GM19372 (cell line): ENCODE data around the gene GCNT2.
"Not testable (repeated sequence)": the region's sequence is repeated elsewhere in the genome, so short reads cannot be mapped to it uniquely, and the experiment has no call there.

Source experiments
- ATAC-seq: cut with Tn5 transposase; IDR thresholded peaks from one replicate; pipeline ENCODE4 v1.9.1; 2021; ENCODE audit warnings: mild to moderate bottlenecking, low read depth, moderate library complexity; ENCODE audit not compliant: unreplicated experiment

The GCNT2 gene

DNA sequence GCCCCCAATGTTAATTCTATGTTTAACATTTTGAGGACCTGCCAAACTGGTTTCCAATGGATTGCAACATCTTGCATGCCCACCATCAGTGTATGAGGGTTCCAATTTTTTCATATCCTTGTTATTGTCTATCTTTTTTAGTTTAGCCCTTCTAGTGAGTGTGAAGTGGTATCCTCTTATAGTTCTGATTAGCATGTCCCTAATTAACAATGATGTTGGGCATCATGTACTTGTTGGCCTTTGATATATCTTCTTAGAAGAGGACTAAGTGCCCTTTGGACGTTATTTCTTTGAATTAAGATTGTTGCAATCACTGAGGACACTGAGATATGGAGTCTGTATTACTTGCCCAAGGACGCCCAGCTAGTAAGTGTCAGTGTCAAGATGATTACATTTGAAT, 22.3 kb downstream of the GCNT2 start:
- no peak for ATAC-seq

DNA sequence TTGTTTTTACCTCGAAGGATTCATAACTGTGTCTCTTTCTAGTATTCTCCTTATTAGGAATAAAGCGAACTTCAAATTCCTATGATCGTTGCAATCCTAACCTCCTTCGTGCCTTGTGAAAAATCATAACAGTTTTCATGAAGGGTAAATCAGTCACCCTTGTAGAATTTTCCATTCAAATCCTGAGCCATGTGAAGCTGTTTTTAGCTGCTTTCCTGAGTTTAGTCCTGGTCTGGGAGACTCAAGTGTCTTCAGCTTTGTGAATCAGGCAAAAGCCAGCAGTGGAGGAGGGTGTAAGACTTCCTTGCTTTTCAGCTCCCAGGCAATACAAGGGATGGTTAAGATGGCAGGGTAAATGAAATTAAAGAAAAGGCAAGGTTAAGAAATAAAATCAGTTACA, 24.3 kb downstream of the GCNT2 start:
- ATAC-seq = no peak

DNA sequence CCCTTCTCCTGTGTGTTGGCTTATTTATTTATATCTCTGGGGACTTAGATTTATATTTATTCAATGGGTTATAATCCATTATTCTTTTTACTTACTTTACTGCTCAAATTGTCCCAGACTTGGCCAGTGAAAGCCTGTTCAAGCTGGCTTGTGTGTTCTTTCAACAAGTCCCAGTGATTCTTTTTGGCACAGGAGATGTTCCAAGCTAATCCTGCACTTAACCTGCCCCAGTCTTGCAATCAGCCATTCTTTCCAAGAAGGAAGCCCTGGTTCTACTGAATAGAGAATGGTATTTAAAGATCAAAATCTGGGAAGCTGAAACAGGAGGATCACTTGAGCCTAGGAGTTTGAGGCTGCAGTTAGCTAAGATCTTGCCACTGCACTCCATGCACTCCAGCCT, 26.7 kb downstream of the GCNT2 start:
- no peak for ATAC-seq

DNA sequence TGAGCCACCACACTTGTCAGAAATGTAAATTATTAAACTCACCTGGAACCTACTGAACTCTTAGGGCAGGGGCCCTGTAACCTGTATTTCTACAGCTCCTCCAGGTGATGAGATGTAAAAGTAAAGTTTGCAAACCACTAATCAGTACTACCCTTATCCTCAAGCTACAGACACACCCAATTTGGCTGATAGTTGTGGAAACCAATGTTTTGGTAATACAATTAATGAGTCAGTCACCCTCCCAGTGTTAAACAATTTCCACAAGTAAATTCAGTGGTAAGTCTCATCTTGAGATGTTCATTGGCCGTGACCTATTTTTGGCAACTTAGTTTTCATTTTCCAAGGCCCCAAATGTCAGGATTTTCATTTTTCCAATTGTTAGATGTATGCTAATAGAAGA, 29.6 kb downstream of the GCNT2 start:
- ATAC-seq = no peak

DNA sequence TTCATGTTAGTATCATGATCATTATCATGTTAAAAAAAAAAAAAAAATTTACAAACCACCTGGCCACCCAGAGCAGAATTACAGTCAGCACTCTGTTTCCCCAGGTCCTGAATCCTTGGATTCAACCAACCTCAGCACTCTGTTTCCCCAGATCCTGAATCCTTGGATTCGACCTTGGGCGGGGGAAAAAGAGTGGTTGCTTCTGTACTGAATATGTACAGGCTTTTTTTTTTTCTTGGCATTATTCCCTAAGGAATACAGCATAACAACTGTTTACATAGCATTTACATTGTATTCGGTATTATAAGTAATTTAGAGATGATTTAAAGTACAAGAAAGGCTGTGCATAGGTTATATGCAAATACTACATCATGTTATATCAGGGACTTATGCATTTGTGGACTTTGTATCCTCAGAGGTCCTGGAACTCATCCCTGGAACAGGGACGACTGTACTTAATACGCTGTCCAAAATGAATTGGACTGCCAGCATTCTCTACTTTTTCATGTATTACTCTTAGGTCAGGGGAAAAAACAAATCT, 31.2 kb downstream of the GCNT2 start:
- ATAC-seq = no peak

DNA sequence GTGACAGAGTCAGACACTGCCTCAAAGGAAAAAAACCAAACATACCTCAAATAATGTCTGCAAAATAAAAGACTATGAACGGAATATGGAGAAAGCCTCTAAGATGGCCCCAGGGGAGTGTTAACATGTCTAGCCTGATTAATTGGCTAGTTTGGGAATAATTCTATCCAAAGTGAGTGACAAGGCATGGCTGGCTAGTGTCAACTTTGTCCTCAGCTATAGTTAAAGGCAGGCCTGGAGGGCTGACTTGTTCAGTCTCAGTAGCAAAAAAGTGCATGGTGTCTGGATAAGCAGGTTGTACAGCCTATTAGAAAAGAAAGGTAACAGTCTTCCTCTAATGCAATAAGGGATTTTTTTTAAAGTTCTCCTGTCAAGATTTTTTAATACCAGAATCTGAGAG, 32.7 kb downstream of the GCNT2 start:
- no peak for ATAC-seq

DNA sequence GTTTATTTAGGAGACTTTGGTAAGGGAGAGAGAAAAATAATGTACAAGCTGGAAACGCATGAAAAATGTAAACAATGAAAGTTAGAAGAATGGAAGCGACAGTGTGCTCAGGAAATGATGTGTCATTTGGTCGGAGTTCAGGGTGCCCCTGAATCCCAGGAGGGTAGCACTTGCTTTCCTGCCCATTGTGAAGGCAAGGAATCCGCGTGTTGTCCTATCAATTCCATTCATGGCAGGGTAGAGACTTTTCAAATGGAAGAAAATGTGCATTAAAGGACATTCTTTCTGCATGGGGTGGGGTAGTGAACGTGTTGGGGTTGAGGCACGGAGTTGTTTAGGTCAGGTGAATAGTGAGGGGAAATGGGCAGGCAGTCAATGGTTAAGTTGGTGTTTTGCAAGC, 33.7 kb downstream of the GCNT2 start:
- no peak for ATAC-seq

DNA sequence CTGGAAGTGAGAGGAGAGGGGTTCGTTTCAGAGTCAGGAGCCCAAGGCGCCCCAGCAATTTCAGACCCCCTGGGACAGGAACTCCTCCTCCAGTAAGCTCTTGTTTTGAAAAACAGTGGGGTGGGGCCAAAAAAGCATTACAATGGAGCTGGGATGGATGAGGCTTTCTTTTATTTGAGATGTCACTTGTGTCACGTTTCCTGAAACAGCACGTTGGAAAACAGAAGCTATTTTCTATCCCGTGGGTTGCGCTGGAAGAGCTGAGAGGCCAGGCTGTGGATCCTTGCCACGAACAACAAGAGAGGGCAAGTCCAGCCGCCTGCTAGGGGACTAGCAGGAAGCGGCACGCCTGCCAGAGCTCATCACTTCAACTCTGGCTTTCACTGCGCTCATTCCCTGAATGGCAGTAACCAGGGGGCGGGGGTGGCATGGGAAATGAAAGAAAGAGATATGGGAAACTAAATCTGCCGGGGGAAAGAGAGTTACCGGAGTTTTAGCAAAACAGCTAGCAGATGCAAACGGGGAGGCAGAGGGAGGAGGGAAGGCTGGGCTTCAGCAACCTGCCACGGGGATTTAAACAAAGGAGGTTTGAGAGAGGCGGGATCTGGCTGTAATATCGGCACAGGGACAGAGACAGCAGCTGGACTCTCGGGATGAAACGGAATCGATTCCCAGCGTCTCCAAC, 34.6 kb downstream of the GCNT2 start:
- ATAC-seq = no peak

DNA sequence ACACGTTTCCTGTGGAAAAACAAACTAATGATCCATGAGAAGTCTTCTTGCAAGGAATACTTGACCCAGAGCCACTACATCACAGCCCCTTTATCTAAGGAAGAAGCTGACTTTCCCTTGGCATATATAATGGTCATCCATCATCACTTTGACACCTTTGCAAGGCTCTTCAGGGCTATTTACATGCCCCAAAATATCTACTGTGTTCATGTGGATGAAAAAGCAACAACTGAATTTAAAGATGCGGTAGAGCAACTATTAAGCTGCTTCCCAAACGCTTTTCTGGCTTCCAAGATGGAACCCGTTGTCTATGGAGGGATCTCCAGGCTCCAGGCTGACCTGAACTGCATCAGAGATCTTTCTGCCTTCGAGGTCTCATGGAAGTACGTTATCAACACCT, 35.4 kb downstream of the GCNT2 start:
- ATAC-seq = no peak

DNA sequence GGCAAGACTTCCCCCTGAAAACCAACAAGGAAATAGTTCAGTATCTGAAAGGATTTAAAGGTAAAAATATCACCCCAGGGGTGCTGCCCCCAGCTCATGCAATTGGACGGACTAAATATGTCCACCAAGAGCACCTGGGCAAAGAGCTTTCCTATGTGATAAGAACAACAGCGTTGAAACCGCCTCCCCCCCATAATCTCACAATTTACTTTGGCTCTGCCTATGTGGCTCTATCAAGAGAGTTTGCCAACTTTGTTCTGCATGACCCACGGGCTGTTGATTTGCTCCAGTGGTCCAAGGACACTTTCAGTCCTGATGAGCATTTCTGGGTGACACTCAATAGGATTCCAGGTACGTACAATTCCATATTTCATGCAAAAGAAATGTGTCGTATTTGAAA, 35.8 kb downstream of the GCNT2 start:
- ATAC-seq = no peak

DNA sequence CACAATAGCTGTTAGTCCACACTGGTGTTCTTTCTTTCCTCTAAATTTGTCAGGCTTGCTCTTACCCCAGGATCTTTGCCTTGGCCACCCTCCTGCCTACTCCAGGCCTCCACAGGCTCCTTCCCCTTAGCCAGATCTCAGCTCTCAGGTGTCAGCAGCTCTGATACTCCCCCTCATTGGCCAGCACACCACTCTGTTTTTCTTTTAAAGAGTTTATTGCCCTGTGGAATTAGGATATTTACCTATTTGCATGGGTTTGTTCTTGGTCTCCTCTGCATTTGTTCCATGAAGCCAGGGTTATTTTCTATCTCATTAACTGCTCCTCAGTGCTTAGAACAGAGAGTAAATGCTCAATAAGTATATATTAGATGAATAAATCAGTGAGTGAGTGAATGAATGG, 36.8 kb downstream of the GCNT2 start:
- ATAC-seq = no peak

DNA sequence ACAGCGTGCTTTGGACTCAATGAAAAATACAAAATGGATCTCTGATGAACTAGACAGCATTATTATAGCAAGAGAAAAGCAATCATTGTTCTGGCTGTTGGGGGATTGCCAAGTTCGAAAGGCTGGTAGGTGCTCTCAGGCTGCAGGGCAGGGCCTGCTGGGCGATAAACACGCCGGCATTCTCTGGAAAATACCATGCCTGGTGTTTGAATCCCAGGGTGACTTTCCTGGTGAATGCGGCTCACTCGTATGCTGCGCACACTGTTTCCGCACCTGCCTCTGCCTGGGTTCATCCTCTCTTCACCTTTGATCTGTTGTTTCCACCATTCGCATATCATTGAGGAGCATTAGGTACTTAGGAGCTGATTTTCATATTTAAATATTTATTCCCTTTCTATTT, 37.4 kb downstream of the GCNT2 start:
- no peak for ATAC-seq

DNA sequence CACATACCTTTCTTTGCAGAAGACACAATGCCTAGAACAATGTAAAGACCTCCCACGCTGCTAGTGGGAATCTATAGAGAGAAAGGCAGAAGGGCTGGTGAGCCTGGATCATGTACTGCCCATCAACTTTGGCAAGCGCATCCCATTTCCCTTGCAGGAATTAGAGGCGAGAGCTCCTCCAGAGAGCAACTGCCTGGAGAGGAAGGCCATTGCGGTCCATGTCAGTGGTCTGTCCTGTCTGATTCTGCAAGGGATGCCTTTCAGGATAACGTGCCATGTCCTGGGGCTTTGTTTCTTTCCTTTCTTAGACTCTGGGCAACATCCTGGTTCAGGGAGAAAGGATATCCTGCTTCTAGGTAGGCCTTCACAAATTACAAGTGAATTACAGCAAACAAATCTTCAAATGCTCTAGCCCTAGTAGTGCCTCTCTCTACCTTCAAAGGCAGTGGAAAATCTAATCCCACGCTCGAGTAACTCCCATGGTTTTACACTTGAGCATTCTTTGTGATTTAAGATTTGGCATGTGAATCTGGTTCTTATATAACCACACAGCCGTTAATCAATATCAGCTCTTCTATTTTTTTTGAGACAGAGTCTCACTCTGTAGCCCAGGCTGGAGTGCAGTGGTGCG, 38.5 kb downstream of the GCNT2 start:
- no peak for ATAC-seq

DNA sequence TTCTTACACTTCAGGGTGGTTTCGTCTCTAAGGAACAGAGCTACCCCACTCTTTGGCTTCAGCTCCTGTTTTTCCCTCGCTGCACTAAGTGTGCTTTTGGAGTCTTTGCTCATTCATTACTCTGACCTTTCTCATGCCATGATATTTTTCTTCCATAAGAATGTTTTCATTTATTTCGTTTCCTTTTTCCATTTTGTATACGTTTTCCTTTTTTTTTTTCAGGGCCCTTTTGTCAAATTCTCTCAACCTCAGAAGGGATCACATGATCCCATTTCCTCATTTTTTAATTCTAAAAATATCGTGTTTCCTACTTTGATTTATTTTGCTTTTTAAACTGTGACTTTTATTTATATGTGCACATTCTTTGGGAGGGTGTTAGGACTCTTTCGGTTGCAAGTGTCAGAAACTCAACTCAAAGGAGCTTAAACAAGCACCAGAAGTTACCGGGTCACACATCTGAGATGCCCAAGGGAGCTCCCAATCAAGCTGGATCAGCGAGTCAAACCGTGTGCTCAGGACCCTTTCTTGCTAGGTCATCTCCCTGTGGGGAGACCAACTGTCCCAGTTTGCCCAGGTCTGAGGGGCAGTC, 40.6 kb downstream of the GCNT2 start:
- no peak for ATAC-seq

DNA sequence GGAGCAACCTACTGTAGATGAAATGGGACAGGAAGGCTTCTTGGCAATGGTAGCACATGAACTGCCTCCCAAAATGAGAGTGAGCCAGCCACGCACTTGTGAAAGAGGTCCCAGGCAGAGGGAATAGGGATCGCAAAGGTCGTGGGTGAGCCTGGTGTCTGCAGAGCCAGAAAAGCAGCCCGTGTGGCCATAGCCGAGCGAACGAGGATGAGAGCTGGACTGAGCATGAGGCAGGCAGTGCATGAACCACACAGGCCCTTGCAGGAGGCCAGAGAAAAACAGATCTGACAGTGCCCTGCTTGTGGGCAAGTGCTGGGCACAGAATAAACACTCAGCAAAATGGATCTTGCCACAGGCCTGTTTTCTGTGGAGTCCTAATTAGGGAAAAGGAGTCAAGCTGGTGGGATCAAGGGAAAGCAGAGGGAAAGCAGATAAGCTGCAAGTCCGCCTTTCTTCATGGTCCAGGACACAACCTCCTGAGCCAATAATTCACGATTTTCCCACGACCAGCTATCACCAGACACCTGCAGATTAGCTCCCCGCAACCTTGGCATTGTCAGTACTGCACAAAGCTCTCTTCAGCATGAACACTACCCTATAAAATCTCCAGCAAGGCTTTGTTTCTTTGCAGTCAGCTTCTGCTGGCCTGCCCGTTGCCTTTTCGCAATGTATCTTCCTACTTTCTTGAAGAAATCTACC, 44.0 kb downstream of the GCNT2 start:
- ATAC-seq = no peak

DNA sequence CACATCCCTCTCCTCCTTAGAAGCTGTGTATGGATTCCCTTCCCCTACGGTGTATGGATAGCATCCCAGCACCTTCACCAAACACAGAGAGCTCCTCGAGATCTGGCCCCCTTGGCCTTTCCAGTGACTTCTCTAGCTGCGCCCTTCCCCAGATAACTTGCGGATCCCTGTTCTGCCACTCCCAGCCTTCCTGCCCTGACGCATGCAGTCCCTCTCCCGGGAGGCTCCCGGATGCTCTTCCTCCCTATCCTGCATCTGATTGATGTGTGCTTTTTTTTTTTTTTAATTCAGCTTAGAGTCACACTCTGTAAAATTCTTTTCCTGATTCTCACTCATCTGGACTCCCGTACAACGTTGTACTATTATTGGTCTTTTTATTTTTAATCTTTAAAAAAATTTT, 44.8 kb downstream of the GCNT2 start:
- no peak for ATAC-seq

DNA sequence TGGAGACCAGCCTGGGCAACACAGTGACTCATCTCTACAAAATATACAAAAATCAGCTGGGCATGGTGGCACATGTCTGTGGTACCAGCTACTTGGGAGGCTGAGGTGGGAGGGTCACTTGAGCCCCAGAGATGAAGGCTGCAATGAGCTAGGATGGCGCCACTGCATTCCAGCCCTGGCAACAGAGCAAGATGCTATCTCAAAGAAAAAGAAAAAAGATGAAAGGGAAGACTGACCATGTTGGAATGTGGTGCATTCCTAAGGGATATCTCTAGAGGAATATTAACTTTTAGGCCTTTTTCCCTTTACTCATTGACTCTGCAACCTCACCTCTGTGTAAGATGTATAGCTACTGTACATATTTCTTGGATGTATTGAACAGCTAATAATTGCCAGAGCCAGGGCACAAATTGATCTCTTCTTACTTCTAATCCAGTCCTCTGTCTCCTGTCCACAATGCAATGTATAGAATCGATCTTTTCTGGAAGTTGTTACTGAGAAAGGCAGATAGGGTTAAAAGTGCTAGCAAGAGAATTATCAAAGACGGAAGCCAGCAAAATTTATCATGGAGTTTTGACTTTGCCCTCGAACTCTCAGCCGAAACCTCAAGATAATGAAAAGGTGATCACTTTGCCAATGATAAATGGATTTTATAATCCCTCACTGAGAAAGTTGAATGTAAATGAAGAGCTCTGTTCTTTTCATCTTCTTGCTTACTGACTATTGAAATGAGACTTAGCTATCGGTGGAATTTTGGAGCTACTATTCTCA, 46.3 kb downstream of the GCNT2 start:
- no peak for ATAC-seq

DNA sequence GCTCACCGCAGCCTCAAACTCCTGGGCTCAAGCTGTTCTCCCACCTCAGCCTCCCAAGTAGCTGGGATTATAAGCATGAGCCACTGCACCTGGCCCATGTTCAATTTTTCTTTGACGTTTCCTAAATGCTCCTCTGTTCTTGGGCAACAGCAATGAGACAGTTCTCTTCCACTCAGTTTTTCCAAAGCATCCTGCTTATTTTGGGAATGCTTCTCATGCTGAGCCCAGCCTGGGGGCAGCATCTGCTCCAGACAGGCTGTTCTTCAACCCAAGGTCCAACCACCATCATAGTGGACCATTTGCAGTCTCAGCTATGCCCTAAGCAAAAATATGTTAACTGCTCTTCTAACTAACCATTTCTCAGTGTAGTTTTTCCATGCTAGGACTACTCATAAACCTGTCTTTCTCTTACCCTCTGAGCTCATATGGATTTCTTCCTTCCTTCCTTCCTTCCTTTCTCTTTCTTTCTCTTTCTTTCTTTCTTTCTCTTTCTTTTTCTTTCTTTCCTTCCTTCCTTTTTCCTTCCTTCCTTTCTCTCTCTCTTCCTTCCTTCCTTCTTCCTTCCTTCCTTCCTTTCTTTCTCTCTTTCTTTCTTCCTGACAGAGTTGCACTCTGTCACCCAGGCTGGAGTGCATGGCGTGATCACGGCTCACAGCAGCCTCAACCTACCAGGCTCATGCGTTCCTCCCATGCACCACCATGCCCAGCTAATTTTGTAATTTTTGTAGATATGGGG, 48.4 kb downstream of the GCNT2 start:
- ATAC-seq = no peak

DNA sequence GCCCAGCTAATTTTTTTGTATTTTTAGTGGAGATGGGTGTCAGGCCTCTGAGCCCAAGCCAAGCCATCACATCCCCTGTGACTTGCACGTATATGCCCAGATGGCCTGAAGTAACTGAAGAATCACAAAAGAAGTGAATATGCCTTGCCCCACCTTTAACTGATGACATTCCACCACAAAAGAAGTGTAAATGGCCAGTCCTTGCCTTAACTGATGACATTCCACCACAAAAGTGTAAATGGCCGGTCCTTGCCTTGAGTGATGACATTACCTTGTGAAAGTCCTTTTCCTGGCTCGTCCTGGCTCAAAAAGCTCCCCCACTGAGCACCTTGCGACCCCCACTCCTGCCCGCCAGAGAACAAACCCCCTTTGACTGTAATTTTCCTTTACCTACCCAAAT, 54.4 kb downstream of the GCNT2 start:
- not testable (repeated sequence) for ATAC-seq

DNA sequence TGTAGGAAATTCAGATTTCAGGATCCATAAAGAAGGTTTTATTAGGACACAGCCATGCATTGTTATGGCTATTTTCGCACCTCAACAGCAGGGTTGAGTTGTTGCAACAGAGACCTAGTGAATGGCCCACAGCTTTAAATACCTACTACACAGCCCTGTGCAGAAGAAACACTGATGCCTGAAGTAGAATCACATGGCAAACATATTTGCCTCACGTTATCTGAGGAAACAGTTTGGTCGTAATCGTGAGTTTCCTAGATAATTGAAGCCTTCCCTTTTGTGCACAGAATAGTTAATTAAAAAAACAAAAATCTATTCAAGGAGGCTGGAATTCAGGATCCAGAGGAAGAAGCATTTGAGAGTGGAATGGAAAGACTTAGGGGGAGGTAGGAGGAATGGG, 55.1 kb downstream of the GCNT2 start:
- no peak for ATAC-seq
